ENCODE results near the gene SPP2. TPM values are rescaled to one million over a fixed set of nuclear protein-coding genes. Genes with fewer than 3 reads are reported as not detected.
A peak's percentile ranks its signal among the peaks of the same experiment; 100 is the strongest.

SPP2 gene
- polyA plus RNA-seq, 2 donors = not detected

GRCh38 chr2:234078129-234078528, 27.6 kb downstream of the SPP2 start:
- no peak overlapping the region for H3K4me3 ChIP-seq (ENCODE audit: low read depth in 1 of 2, low read length in 2 of 2)
- H3K9me3 ChIP-seq (ENCODE audit: control insufficient read depth in 2 of 2, insufficient read depth in 1 of 2, low read depth in 1 of 2, low read length in 1 of 2) = no peaks in the 10 kb centered on the region
- no peak overlapping the region for H3K27ac ChIP-seq (ENCODE audit: low read depth in 2 of 2, low read length in 1 of 2)
- H3K4me1 ChIP-seq (ENCODE audit: control insufficient read depth in 2 of 2, insufficient read depth in 2 of 2, low read length in 1 of 2) = peaks cover 0 to 7% of the 10 kb centered on the region in 2 donors
- no peaks in the 10 kb centered on the region for H3K36me3 ChIP-seq (ENCODE audit: control insufficient read depth in 2 of 2, insufficient read depth in 2 of 2, low read length in 1 of 2)
- H3K27me3 ChIP-seq (ENCODE audit: control insufficient read depth in 1 of 2, insufficient read depth in 2 of 2, low read length in 2 of 2) = no peaks in the 10 kb centered on the region
- 89 to 92% methylated on average over 2 of the region's 2 CpGs for WGBS, 2 donors

- WGBS, 2 donors = 38 to 41% methylated on average over 15 of the region's 15 CpGs
- H3K27me3 ChIP-seq (ENCODE audit: control insufficient read depth in 1 of 2, insufficient read depth in 2 of 2, low read length in 2 of 2) = no peaks in the 10 kb centered on the region
These were observed 31.7 kb downstream of the SPP2 start for GRCh38 chr2:234081970-234082822.

GRCh38 chr2:234083572-234084348, 33.3 kb downstream of the SPP2 start:
- H3K9me3 ChIP-seq (ENCODE audit: control insufficient read depth in 2 of 2, insufficient read depth in 1 of 2, low read depth in 1 of 2, low read length in 1 of 2) = no peaks in the 10 kb centered on the region
- H3K4me3 ChIP-seq (ENCODE audit: low read depth in 1 of 2, low read length in 2 of 2) = no peak overlapping the region
- WGBS, 2 donors = 81 to 82% methylated on average over 7 of the region's 7 CpGs
- H3K36me3 ChIP-seq (ENCODE audit: control insufficient read depth in 2 of 2, insufficient read depth in 2 of 2, low read length in 1 of 2) = no peaks in the 10 kb centered on the region
- H3K27me3 ChIP-seq (ENCODE audit: control insufficient read depth in 1 of 2, insufficient read depth in 2 of 2, low read length in 2 of 2) = no peaks in the 10 kb centered on the region
- H3K4me1 ChIP-seq (ENCODE audit: control insufficient read depth in 2 of 2, insufficient read depth in 2 of 2, low read length in 1 of 2) = peaks cover 0 to 7% of the 10 kb centered on the region in 2 donors
- no peak overlapping the region for H3K27ac ChIP-seq (ENCODE audit: low read depth in 2 of 2, low read length in 1 of 2)

More at GRCh38 chr2:234081970-234082822, 31.7 kb downstream of the SPP2 start:
- peaks cover 0 to 7% of the 10 kb centered on the region in 2 donors for H3K4me1 ChIP-seq (ENCODE audit: control insufficient read depth in 2 of 2, insufficient read depth in 2 of 2, low read length in 1 of 2)
- no peak overlapping the region for H3K27ac ChIP-seq (ENCODE audit: low read depth in 2 of 2, low read length in 1 of 2)
- H3K36me3 ChIP-seq (ENCODE audit: control insufficient read depth in 2 of 2, insufficient read depth in 2 of 2, low read length in 1 of 2) = no peaks in the 10 kb centered on the region
- no peaks in the 10 kb centered on the region for H3K9me3 ChIP-seq (ENCODE audit: control insufficient read depth in 2 of 2, insufficient read depth in 1 of 2, low read depth in 1 of 2, low read length in 1 of 2)
- no peak overlapping the region for H3K4me3 ChIP-seq (ENCODE audit: low read depth in 1 of 2, low read length in 2 of 2)

GRCh38 chr2:234091432-234091879, 41.0 kb downstream of the SPP2 start:
- 14% methylated on average over 5 of the region's 5 CpGs for WGBS, 2 donors
- peak overlapping the region; percentile 6 to 63 for H3K27ac ChIP-seq (ENCODE audit: low read depth in 2 of 2, low read length in 1 of 2)

GRCh38 chr2:234091883-234092282, 41.4 kb downstream of the SPP2 start:
- Histone ChIP-seq H3K36me3 (ENCODE audit: control insufficient read depth in 2 of 2, insufficient read depth in 2 of 2, low read length in 1 of 2) (no peaks in the 10 kb centered on the region), H3K4me3 (ENCODE audit: low read depth in 1 of 2, low read length in 2 of 2) (no peak overlapping the region), H3K27me3 (ENCODE audit: control insufficient read depth in 1 of 2, insufficient read depth in 2 of 2, low read length in 2 of 2) (no peaks in the 10 kb centered on the region), H3K4me1 (ENCODE audit: control insufficient read depth in 2 of 2, insufficient read depth in 2 of 2, low read length in 1 of 2) (peaks cover 0 to 8% of the 10 kb centered on the region in 2 donors), H3K9me3 (ENCODE audit: control insufficient read depth in 2 of 2, insufficient read depth in 1 of 2, low read depth in 1 of 2, low read length in 1 of 2) (peaks cover 0 to 3% of the 10 kb centered on the region in 2 donors), H3K27ac (ENCODE audit: low read depth in 2 of 2, low read length in 1 of 2) (peak overlapping the region; percentile 6 to 63)
- 17 to 24% methylated on average over 7 of the region's 7 CpGs for WGBS, 2 donors

More at GRCh38 chr2:234091432-234091879, 41.0 kb downstream of the SPP2 start:
- Histone ChIP-seq H3K4me3 (ENCODE audit: low read depth in 1 of 2, low read length in 2 of 2) (no peak overlapping the region), H3K9me3 (ENCODE audit: control insufficient read depth in 2 of 2, insufficient read depth in 1 of 2, low read depth in 1 of 2, low read length in 1 of 2) (peaks cover 0 to 3% of the 10 kb centered on the region in 2 donors), H3K27me3 (ENCODE audit: control insufficient read depth in 1 of 2, insufficient read depth in 2 of 2, low read length in 2 of 2) (no peaks in the 10 kb centered on the region), H3K36me3 (ENCODE audit: control insufficient read depth in 2 of 2, insufficient read depth in 2 of 2, low read length in 1 of 2) (no peaks in the 10 kb centered on the region), H3K4me1 (ENCODE audit: control insufficient read depth in 2 of 2, insufficient read depth in 2 of 2, low read length in 1 of 2) (peaks cover 0 to 8% of the 10 kb centered on the region in 2 donors)

- no peak overlapping the region for H3K4me3 ChIP-seq (ENCODE audit: low read depth in 1 of 2, low read length in 2 of 2)
- peaks cover 0 to 3% of the 10 kb centered on the region in 2 donors for H3K9me3 ChIP-seq (ENCODE audit: control insufficient read depth in 2 of 2, insufficient read depth in 1 of 2, low read depth in 1 of 2, low read length in 1 of 2)
- WGBS, 2 donors = 81 to 82% methylated on average over 3 of the region's 3 CpGs
- H3K27ac ChIP-seq (ENCODE audit: low read depth in 2 of 2, low read length in 1 of 2) = no peak overlapping the region
- no peaks in the 10 kb centered on the region for H3K36me3 ChIP-seq (ENCODE audit: control insufficient read depth in 2 of 2, insufficient read depth in 2 of 2, low read length in 1 of 2)
- H3K27me3 ChIP-seq (ENCODE audit: control insufficient read depth in 1 of 2, insufficient read depth in 2 of 2, low read length in 2 of 2) = no peaks in the 10 kb centered on the region
- H3K4me1 ChIP-seq (ENCODE audit: control insufficient read depth in 2 of 2, insufficient read depth in 2 of 2, low read length in 1 of 2) = peaks cover 0 to 8% of the 10 kb centered on the region in 2 donors
These were observed 41.8 kb downstream of the SPP2 start for GRCh38 chr2:234092344-234092743.

GRCh38 chr2:234095301-234095700, 44.8 kb downstream of the SPP2 start:
- no peaks in the 10 kb centered on the region for H3K27me3 ChIP-seq (ENCODE audit: control insufficient read depth in 1 of 2, insufficient read depth in 2 of 2, low read length in 2 of 2)
- H3K9me3 ChIP-seq (ENCODE audit: control insufficient read depth in 2 of 2, insufficient read depth in 1 of 2, low read depth in 1 of 2, low read length in 1 of 2) = peaks cover 0 to 3% of the 10 kb centered on the region in 2 donors
- peaks cover 0 to 8% of the 10 kb centered on the region in 2 donors for H3K4me1 ChIP-seq (ENCODE audit: control insufficient read depth in 2 of 2, insufficient read depth in 2 of 2, low read length in 1 of 2)
- H3K36me3 ChIP-seq (ENCODE audit: control insufficient read depth in 2 of 2, insufficient read depth in 2 of 2, low read length in 1 of 2) = no peaks in the 10 kb centered on the region
- no peak overlapping the region for H3K27ac ChIP-seq (ENCODE audit: low read depth in 2 of 2, low read length in 1 of 2)
- H3K4me3 ChIP-seq (ENCODE audit: low read depth in 1 of 2, low read length in 2 of 2) = no peak overlapping the region
- 74 to 77% methylated on average over 5 of the region's 5 CpGs for WGBS, 2 donors

- H3K27ac ChIP-seq (ENCODE audit: low read depth in 2 of 2, low read length in 1 of 2) = no peak overlapping the region
- H3K4me3 ChIP-seq (ENCODE audit: low read depth in 1 of 2, low read length in 2 of 2) = no peak overlapping the region
- peaks cover 0 to 8% of the 10 kb centered on the region in 2 donors for H3K4me1 ChIP-seq (ENCODE audit: control insufficient read depth in 2 of 2, insufficient read depth in 2 of 2, low read length in 1 of 2)
- peaks cover 0 to 3% of the 10 kb centered on the region in 2 donors for H3K9me3 ChIP-seq (ENCODE audit: control insufficient read depth in 2 of 2, insufficient read depth in 1 of 2, low read depth in 1 of 2, low read length in 1 of 2)
- WGBS, 2 donors = 95 to 96% methylated on average over 52 of the region's 52 CpGs
- no peaks in the 10 kb centered on the region for H3K27me3 ChIP-seq (ENCODE audit: control insufficient read depth in 1 of 2, insufficient read depth in 2 of 2, low read length in 2 of 2)
- no peaks in the 10 kb centered on the region for H3K36me3 ChIP-seq (ENCODE audit: control insufficient read depth in 2 of 2, insufficient read depth in 2 of 2, low read length in 1 of 2)
These were observed 45.7 kb downstream of the SPP2 start for GRCh38 chr2:234096164-234096563.

GRCh38 chr2:234098681-234099080, 48.2 kb downstream of the SPP2 start:
- Histone ChIP-seq H3K27ac (ENCODE audit: low read depth in 2 of 2, low read length in 1 of 2) (no peak overlapping the region), H3K36me3 (ENCODE audit: control insufficient read depth in 2 of 2, insufficient read depth in 2 of 2, low read length in 1 of 2) (no peaks in the 10 kb centered on the region), H3K9me3 (ENCODE audit: control insufficient read depth in 2 of 2, insufficient read depth in 1 of 2, low read depth in 1 of 2, low read length in 1 of 2) (peaks cover 0 to 3% of the 10 kb centered on the region in 2 donors), H3K4me3 (ENCODE audit: low read depth in 1 of 2, low read length in 2 of 2) (no peak overlapping the region), H3K4me1 (ENCODE audit: control insufficient read depth in 2 of 2, insufficient read depth in 2 of 2, low read length in 1 of 2) (no peaks in the 10 kb centered on the region), H3K27me3 (ENCODE audit: control insufficient read depth in 1 of 2, insufficient read depth in 2 of 2, low read length in 2 of 2) (no peaks in the 10 kb centered on the region)
- 71 to 75% methylated on average over 6 of the region's 6 CpGs for WGBS, 2 donors

All from esophagus (tissue), 2 donors.